Stimulated activated CD8-positive, alpha-beta memory T cell treated with anti-CD3 and anti-CD28 coated beads, Interleukin-4, amount 100 ng/mL, for 24 hours (primary cell): ENCODE results near the gene WDR43.
A peak's percentile ranks its signal among the peaks of the same experiment; 100 is the strongest.

Source experiments
- DNase-seq: peaks from one replicate; pipeline ENCODE4 v3.0.0-alpha.2; 2020; ENCODE audit warnings: low read depth

The WDR43 gene

DNA sequence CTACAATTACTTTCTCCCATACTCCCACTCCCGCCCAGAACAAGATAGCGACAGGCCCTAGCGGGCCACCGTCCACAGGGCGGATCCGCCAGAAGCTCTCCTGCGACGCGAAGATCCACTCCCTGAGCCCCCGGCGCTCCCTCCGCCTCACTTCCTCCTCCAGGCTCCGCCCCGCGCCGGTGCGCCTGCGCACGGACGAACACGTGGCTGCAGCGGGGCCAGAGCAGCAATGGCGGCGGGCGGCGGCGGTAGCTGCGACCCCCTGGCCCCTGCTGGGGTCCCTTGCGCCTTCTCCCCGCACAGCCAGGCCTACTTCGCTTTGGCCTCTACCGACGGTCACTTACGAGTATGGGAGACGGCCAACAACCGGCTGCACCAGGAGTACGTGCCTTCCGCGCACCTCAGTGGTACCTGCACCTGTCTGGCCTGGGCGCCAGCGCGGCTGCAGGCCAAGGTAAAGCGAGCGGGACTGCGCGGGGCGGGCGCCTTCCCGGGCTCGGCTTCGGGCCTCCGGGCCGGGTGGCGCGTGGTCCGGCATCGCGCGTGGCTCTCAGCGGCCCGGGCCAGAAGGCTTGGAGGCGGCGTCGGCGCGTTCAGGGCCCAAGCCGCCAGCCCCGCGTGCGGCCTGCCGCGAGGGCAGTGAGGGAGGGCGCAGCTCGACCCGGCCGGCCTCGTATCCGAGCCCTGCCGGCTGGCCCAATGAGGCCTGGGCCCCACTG, at the start of gene WDR43:
Gene WDR43, plus strand, starts transcription at position 198 of the 719 bp plus-strand sequence. Its CDS starts 32 bp downstream, at position 230.
- DNase-seq = peak; percentile 97

- DNase-seq = no peak
These were observed 39.3 kb upstream of the WDR43 start for GRCh38 chr2:28855193-28855592.

DNA sequence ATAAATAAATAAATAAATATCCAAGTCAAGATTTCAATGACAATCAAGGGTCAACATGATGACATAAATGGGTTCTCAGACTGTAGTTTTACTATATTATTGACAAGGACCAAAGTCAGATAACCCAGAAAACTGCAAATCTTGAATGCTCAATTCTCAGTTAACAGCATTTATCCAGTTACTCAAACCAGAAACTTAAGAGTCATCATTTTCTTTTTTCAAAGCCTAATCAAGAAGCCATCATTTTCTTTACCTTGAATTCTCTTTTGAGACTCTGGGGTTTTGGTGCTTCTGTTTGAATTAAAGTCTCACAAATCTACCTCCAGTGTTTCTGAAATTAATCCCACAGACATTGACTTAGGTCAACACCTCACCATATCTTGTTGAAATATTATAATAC, 38.5 kb upstream of the WDR43 start:
- DNase-seq = no peak

DNA sequence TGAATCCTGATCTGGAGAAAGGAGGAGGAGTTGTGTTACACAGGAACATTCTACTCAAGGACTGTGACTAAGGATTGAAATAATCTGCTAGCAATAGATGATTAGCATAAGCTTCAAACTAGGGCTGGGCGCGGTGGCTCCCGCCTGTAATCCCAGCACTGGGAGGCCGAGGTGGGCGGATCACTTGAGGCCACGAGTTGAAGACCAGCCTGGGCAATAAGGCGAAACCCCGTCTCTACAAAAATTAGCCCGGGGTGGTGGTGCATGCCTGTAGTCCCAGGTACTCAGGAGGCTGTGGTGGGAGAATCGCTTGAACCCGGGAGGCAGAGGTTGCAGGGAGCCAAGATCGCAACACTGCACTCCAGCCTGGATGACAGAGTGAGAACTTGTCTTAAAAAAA, 25.9 kb upstream of the WDR43 start:
- no peak for DNase-seq

GRCh38 chr2:28869494-28870145, 24.8 kb upstream of the WDR43 start:
- no peak for DNase-seq

DNA sequence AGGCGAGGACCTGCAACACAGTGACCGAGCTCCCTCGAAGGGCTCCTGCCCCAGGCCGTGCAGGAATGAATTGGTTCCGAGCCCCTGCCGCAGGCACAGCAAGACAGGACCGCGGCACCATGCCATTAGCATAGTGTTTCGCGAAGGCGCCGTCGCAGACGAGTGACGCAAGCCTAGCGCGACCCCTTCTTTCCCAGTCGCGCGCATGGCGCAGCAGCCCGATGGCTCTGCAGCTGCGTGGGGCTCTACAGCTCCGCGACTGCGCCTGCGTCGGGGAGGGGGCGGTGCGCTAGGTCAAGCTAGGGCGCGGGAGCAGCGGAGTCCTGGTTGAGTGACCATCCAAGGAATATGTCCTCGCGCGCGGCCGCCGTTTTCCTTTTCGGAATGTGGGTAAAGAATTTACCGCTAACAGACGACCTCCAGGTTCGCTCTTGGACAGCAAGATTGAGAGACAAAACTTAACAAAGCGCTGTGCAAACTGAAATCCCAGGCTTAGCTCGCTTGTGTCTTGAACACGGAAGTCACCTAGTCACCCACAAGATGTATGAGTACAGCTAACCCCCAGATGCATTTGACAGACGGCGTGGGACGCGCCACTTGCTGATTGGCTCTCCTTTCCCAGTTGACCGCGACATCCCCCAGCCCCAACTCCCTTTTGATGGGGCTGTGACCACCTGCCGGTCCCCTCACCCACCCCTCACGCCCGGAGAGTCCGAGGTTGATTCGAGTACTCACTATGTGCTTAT, 24.1 kb upstream of the WDR43 start, which contains the start of gene TRMT61B:
Gene TRMT61B, minus strand, starts transcription at position 164 of the 746 bp plus-strand sequence. Its CDS starts 32 bp downstream, at position 132.
- DNase-seq = peak; percentile 98

GRCh38 chr2:28871620-28872019, 22.8 kb upstream of the WDR43 start:
- DNase-seq = no peak

DNA sequence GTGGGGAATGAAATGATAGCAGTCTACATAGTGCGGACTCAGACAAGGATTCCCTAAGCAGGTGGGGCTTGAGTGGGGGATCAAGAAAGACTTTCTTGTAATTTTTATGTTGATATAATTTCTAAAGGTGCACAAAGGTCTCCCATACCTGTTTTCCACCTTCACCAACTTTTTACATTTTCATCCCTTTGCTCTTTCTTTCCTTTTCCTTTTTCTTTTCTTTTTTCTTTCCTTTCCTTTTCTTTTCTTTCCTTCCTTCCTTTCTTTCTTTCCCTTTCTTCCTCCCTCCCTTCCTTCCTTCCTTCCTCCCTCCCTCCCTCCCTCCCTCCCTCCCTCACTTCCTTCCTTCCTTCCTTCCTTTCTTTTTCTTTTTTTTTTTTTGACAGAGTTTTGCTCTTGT, 14.3 kb upstream of the WDR43 start:
- DNase-seq = no peak

DNA sequence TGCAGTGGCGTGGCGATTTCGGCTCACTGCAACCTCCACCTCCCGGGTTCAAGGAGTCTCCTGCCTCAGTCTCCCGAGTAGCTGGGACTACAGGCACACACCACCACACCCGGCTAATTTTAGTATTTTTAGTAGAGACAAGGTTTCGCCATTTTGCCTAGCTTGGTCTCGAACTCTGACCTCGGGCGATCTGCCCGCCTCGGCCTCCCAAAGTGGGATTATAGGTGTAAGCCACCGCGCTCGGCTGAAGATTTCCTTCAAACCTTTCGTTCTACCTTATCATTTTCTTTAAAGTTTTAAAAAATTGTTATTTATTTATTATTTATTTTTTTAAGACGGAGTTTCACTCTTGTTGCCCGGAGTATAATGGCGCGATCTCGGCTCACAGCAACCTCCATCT, 979 bp upstream of the WDR43 start:
- no peak for DNase-seq

- DNase-seq = peak; percentile 39
These were observed 874 bp downstream of the WDR43 start for GRCh38 chr2:28895189-28895893.

DNA sequence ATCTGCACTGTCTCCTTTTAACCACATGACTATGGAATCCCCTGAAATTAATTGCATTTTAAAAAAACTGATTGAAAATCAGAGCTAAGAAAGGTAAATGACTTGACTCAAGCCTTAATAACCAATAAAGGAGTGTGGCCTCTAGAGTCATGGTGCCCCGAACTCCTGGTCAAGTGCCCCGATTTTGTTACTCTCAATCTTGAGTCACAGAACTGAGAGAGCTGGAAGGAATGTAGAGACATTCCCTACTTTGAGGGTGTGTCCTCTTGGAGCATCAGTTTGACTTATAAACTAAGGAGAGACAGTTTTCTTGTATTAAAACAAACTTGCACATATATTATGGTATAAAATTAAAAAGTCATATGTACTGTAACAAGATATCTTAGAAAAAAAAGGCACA, 2.4 kb downstream of the WDR43 start:
- no peak for DNase-seq

GRCh38 chr2:28898048-28898447, 3.6 kb downstream of the WDR43 start:
- DNase-seq = no peak

DNA sequence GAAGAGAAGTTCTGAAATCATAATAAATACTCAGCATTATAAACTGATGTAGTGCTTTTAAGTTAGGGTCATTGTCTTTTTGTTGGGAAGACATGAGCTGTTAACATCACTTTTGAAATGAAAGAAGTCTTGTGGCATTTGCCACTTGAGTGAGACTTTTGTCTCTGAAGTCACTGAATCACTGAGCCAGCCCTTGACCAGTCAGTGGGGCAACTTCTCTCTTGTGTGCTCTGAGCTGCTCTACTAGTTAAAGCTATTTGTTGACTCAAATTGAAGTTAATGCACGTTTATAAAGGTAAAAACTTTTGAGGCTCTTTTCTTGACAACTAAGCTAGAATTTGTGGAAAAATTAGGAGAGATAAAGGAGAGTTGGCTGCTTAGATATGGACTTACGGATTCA, 6.7 kb downstream of the WDR43 start:
- no peak for DNase-seq

DNA sequence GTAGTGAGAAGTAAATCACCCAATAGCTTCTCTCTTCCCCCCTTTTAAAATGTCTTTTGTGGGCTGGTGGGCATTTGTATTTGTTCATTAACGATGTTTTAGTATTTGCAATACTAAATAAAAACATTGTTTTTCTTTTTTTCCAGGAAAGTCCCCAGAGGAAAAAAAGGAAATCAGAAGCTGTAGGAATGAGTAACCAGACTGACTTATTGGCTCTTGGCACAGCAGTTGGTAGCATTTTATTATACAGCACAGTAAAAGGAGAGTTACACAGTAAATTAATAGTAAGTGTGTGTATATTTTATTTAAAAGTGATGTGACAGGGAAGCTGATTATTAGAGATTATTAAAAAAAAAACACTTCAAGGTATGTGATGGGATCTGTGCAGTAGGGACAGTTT, 7.4 kb downstream of the WDR43 start:
- DNase-seq = no peak

DNA sequence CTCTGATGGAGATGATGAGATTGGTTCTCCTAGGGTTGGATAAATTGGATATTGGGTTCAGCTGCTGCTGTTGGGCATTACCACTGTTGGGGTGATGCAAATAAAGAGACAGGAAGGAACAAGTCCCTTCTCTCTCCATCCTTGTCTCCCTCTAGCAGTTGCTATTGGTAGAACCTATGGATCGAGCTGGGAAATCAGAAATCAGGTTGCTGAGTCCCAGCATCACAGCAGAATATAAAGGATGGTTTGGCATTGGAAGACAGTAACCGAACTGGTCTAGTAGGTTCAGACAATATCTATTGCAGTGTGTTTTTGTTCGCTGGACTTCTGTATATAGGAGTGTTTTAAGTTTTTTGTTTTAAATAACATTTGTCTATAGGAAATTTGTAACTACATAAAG, 8.1 kb downstream of the WDR43 start:
- no peak for DNase-seq

- DNase-seq = no peak
These were observed 9.8 kb downstream of the WDR43 start for GRCh38 chr2:28904295-28904694.

GRCh38 chr2:28904802-28905457, 10.5 kb downstream of the WDR43 start:
- no peak for DNase-seq

- no peak for DNase-seq
These were observed 11.1 kb downstream of the WDR43 start for GRCh38 chr2:28905533-28905932.

DNA sequence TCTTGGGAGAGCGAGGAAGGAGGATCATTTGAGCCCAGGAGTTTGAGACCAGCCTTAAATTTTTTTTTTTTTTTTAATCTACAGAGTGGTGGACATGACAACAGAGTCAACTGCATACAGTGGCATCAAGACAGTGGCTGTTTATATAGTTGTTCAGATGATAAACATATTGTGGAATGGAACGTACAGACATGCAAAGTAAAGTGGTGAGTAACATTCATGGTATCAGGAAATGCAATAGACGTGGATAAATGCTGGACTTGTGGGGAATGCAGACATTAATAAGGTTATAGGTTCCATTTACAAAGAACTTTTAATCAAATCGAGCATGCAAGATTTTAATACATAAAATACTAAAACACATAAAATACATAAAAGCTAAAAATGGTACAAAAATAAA, 11.9 kb downstream of the WDR43 start:
- no peak for DNase-seq

GRCh38 chr2:28906821-28907220, 12.4 kb downstream of the WDR43 start:
- DNase-seq = no peak

- no peak for DNase-seq
These were observed 13.7 kb downstream of the WDR43 start for GRCh38 chr2:28908172-28908571.
